ENCODE measurements around the gene MMP24OS. TPM values are rescaled to one million over a fixed set of nuclear protein-coding genes. Genes with fewer than 3 reads are reported as not detected.

Gene MMP24OS
- total and polyA plus RNA-seq, 2 of the 4 experiments (the other 2 are of a cell fraction): 5.9 to 64.9 TPM

DNA sequence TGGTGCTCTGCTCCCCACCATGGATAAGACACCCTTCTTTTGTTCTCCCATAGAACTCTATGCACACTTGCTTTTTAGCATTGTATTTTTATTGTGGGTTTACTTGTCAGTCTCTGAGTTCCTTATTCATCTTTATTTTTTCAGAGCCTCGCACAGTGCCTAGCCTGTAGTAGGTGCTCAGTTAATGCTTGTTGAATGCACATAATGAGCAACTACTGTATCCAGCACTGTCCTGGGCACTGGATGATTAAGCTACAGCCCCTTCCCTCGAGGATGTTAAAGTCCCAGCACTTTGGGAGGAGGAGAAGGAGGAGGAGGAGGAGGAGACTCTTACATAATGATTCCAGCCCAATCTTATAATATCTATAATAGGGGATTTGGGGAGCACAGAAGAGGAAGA is 34.6 kb downstream of the MMP24OS start:
- WGBS, 2 experiments (ENCODE audit: extremely low coverage in 2 of 2, insufficient read length in 1 of 2): no CpG with 5 or more reads among the region's 2 CpGs
- H4K91ac ChIP-seq (ENCODE audit: insufficient read depth, low read depth, low read length): no peak overlapping the region
- no peak overlapping the region for H3K4me2 ChIP-seq (ENCODE audit: low read depth, low read length)
- no peaks in the 10 kb centered on the region for H3K36me3 ChIP-seq (ENCODE audit: control insufficient read depth, insufficient read depth, low read length)
- H3K27ac ChIP-seq (ENCODE audit: insufficient read depth, low read length): no peak overlapping the region
- no peak overlapping the region for H3K23ac ChIP-seq (ENCODE audit: low read depth, low read length)
- no peak overlapping the region for H4K8ac ChIP-seq (ENCODE audit: low read depth in 2 of 2, low read length in 2 of 2)
- H3K18ac ChIP-seq (ENCODE audit: low read depth, low read length): no peak overlapping the region
- ATAC-seq (ENCODE audit: low read depth) (no peak), DNase-seq (no peak)
- H3K9ac ChIP-seq (ENCODE audit: low read depth, low read length): no peak overlapping the region
- dilution Hi-C loops (cut with HindIII; ENCODE audit: low sequenced_read_pairs, unreplicated experiment): no loop called here
- H2BK20ac ChIP-seq (ENCODE audit: low read depth, low read length): no peak overlapping the region
- no peak overlapping the region for H2AFZ ChIP-seq (replicated peaks; ENCODE audit: low read length, poor library complexity)
- H2BK120ac ChIP-seq (ENCODE audit: low read depth, low read length): no peak overlapping the region
- peaks cover 5% of the 10 kb centered on the region; the same call in 1 of the 2 replicates for H3K9me1 ChIP-seq (ENCODE audit: insufficient read depth, low read length)
- H2AK5ac ChIP-seq (ENCODE audit: low read depth, low read length): no peak overlapping the region
- H2AK9ac ChIP-seq (replicated peaks; ENCODE audit: low read depth, low read length, poor library complexity): no peak overlapping the region
- ChIA-PET POLR2A (ENCODE audit: unreplicated experiment) (no interaction called here), CTCF (no interaction called here)
- peaks cover 4% of the 10 kb centered on the region; the same call in 1 of the 2 replicates for H3K27me3 ChIP-seq (ENCODE audit: control insufficient read depth, insufficient read depth, low read length)
- no TSS peak for BruUV-seq (replicated peaks)
- H3K4me3 ChIP-seq (ENCODE audit: insufficient read depth, low read depth, low read length): no peak overlapping the region
- no peaks in the 10 kb centered on the region for H3K79me1 ChIP-seq (ENCODE audit: low read depth in 1 of 2, low read length in 2 of 2)
- H4K20me1 ChIP-seq (ENCODE audit: insufficient read depth, low read length): no peaks in the 10 kb centered on the region
- intact Hi-C loops (cut with micrococcal nuclease): no loop called here
- H2BK15ac ChIP-seq (ENCODE audit: low read depth, low read length): no peak overlapping the region
- no peak overlapping the region for H3K56ac ChIP-seq (ENCODE audit: extremely low read depth, insufficient read depth, low read length)
- H3K9me3 ChIP-seq (ENCODE audit: control insufficient read depth, insufficient read depth, low read length): no peaks in the 10 kb centered on the region
- H3K4ac ChIP-seq (ENCODE audit: low read depth, low read length): no peak overlapping the region
- H3K4me1 ChIP-seq (ENCODE audit: control insufficient read depth, insufficient read depth, low read length): no peaks in the 10 kb centered on the region
- H3K14ac ChIP-seq (replicated peaks; ENCODE audit: low read depth, low read length): no peak overlapping the region
- H2BK5ac ChIP-seq (ENCODE audit: low read depth, low read length, poor library complexity, severe bottlenecking): no peak overlapping the region
- TF ChIP-seq FOS (IDR thresholded peaks at IDR 0.05; ENCODE audit: low read depth, low read length): no peak
- TF ChIP-seq, protein P1, sequence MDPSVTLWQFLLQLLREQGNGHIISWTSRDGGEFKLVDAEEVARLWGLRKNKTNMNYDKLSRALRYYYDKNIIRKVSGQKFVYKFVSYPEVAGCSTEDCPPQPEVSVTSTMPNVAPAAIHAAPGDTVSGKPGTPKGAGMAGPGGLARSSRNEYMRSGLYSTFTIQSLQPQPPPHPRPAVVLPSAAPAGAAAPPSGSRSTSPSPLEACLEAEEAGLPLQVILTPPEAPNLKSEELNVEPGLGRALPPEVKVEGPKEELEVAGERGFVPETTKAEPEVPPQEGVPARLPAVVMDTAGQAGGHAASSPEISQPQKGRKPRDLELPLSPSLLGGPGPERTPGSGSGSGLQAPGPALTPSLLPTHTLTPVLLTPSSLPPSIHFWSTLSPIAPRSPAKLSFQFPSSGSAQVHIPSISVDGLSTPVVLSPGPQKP (IDR thresholded peaks at IDR 0.05; ENCODE audit: borderline replicate concordance, low read depth, low read length): no peak
- TF ChIP-seq SMC3 (IDR thresholded peaks at IDR 0.05; ENCODE audit: low read depth, low read length): no peak
- no peak for TF ChIP-seq RCOR1 (IDR thresholded peaks at IDR 0.05; ENCODE audit: insufficient replicate concordance, low read length)
- TF ChIP-seq NFE2L2 (IDR thresholded peaks at IDR 0.05; ENCODE audit: low read depth, low read length): no peak
- no peak for TF ChIP-seq CHD1 (IDR thresholded peaks at IDR 0.05; ENCODE audit: low read depth, low read length)
- TF ChIP-seq MAFK (IDR thresholded peaks at IDR 0.05; ENCODE audit: low read depth, low read length): no peak
- in situ Hi-C loops (cut with MboI; ENCODE audit: low sequenced_read_pairs): no loop called here
- H4K5ac ChIP-seq (ENCODE audit: low read depth, low read length): no peak overlapping the region
